OCI-LY3 (cell line): ENCODE results near the gene IFT43.

Source experiments
- H2AFZ ChIP-seq: fragments of 200-600, 300-600 bp; shearing (Covaris generic); 2 replicates; pipeline ENCODE4 v1.6.0; 2014; ENCODE audit warnings: antibody characterized with exemption, low read depth, low read length
- H3K27ac ChIP-seq: fragments of 200-600, 300-600 bp; sonication (generic); 2 replicates; pipeline ENCODE4 v1.5.1; 2014; ENCODE audit warnings: mild to moderate bottlenecking, low read length, moderate library complexity, mixed read lengths
- H3K27me3 ChIP-seq: fragments of 200-600, 300-600 bp; sonication (generic); 2 replicates; pipeline ENCODE4 v1.6.1; 2014; ENCODE audit warnings: low read depth, low read length, mixed read lengths
- H3K36me3 ChIP-seq: fragments of 200-600, 300-600 bp; sonication (generic); replicated peaks from 2 replicates; pipeline ENCODE3; 2014; ENCODE audit warnings: low read depth, low read length, mixed read lengths
- H3K4me1 ChIP-seq: fragments of 300-600, 200-600 bp; sonication (generic); 2 replicates; pipeline ENCODE4 v1.6.1; 2014; ENCODE audit warnings: low read length, mixed read lengths
- H3K4me2 ChIP-seq: fragments of 200-600, 300-600 bp; sonication (generic); 2 replicates; pipeline ENCODE4 v1.6.1; 2014; ENCODE audit warnings: low read length, mixed read lengths
- H3K4me3 ChIP-seq: fragments of 300-600, 200-600 bp; sonication (generic); 2 replicates; pipeline ENCODE4 v1.5.1; 2014; ENCODE audit warnings: antibody characterized with exemption, mild to moderate bottlenecking, low read length, moderate library complexity
- H3K79me2 ChIP-seq: fragments of 300-600, 200-600 bp; shearing (Covaris generic); 2 replicates; pipeline ENCODE4 v1.6.1; 2014; ENCODE audit warnings: mild to moderate bottlenecking, low read length, mixed read lengths
- H3K9ac ChIP-seq: fragments of 300-600, 200-600 bp; shearing (Covaris generic); 2 replicates; pipeline ENCODE4 v1.6.0; 2014; ENCODE audit warnings: mild to moderate bottlenecking, low read length, moderate library complexity
- H3K9me3 ChIP-seq: fragments of 200-600, 300-600 bp; shearing (Covaris generic); 2 replicates; pipeline ENCODE4 v1.6.1; 2014; ENCODE audit warnings: low read length, mixed read lengths; ENCODE audit not compliant: insufficient read depth
- H4K20me1 ChIP-seq: fragments of 200-600, 300-600 bp; sonication (generic); 2 replicates; pipeline ENCODE4 v1.6.1; 2016; ENCODE audit warnings: low read length, mixed read lengths; ENCODE audit not compliant: insufficient read depth
- CTCF ChIP-seq: fragments of 200-600, 300-600 bp; sonication (generic); IDR thresholded peaks from 2 replicates; pipeline ENCODE4 v1.5.1; 2014; ENCODE audit warnings: antibody characterized with exemption, low read length, low read depth
- EZH2phosphoT487 ChIP-seq: fragments of 200-600 bp; shearing (Covaris generic); IDR thresholded peaks from 2 replicates; pipeline ENCODE4 v1.6.1; 2018; ENCODE audit warnings: antibody characterized with exemption, mixed run types, low read depth

Gene IFT43

GRCh38 chr14:75987201-75987970 is 1.8 kb downstream of the IFT43 start:
- Histone ChIP-seq H3K79me2 (no peaks in the 10 kb centered on the region), H4K20me1 (no peaks in the 10 kb centered on the region), H3K27me3 (no peaks in the 10 kb centered on the region), H3K4me2 (no peak overlapping the region), H3K4me3 (no peak overlapping the region), H3K4me1 (peaks cover 12% of the 10 kb centered on the region; the same call in 1 of the 2 replicates), H3K27ac (no peak overlapping the region), H3K36me3 (no peaks in the 10 kb centered on the region), H2AFZ (no peak overlapping the region), H3K9me3 (no peaks in the 10 kb centered on the region), H3K9ac (no peak overlapping the region)
- no peak for TF ChIP-seq CTCF
- TF ChIP-seq EZH2phosphoT487, result no peak

- Histone ChIP-seq H3K9ac (no peak overlapping the region), H3K27me3 (no peaks in the 10 kb centered on the region), H3K79me2 (no peaks in the 10 kb centered on the region), H3K27ac (no peak overlapping the region), H2AFZ (no peak overlapping the region), H3K4me3 (no peak overlapping the region), H3K4me2 (no peak overlapping the region), H3K36me3 (no peaks in the 10 kb centered on the region), H4K20me1 (no peaks in the 10 kb centered on the region), H3K9me3 (no peaks in the 10 kb centered on the region), H3K4me1 (peaks cover 7% of the 10 kb centered on the region; the same call in 1 of the 2 replicates)
- TF ChIP-seq EZH2phosphoT487, result no peak
- no peak for TF ChIP-seq CTCF
Measured at GRCh38 chr14:75989134-75989533, 3.6 kb downstream of the IFT43 start.

- TF ChIP-seq EZH2phosphoT487 (no peak), CTCF (no peak)
- Histone ChIP-seq H3K9ac (no peak overlapping the region), H3K27me3 (no peaks in the 10 kb centered on the region)
Measured at GRCh38 chr14:75990297-75990696, 4.7 kb downstream of the IFT43 start.

GRCh38 chr14:75991753-75992152 is 6.2 kb downstream of the IFT43 start:
- H3K79me2 ChIP-seq, result no peaks in the 10 kb centered on the region
- no peak overlapping the region for H3K9ac ChIP-seq
- no peaks in the 10 kb centered on the region for H4K20me1 ChIP-seq
- H3K36me3 ChIP-seq, result no peaks in the 10 kb centered on the region
- H3K27me3 ChIP-seq, result no peaks in the 10 kb centered on the region
- no peaks in the 10 kb centered on the region for H3K9me3 ChIP-seq
- H3K4me2 ChIP-seq, result no peak overlapping the region
- no peak for TF ChIP-seq EZH2phosphoT487
- no peak for TF ChIP-seq CTCF
- H3K4me3 ChIP-seq, result no peak overlapping the region
- no peak overlapping the region for H2AFZ ChIP-seq
- no peak overlapping the region for H3K27ac ChIP-seq
- H3K4me1 ChIP-seq, result no peaks in the 10 kb centered on the region

More at GRCh38 chr14:75990297-75990696, 4.7 kb downstream of the IFT43 start:
- Histone ChIP-seq H3K9me3 (no peaks in the 10 kb centered on the region), H3K4me2 (no peak overlapping the region), H3K4me1 (peaks cover 4% of the 10 kb centered on the region; the same call in 1 of the 2 replicates), H3K79me2 (no peaks in the 10 kb centered on the region), H3K27ac (no peak overlapping the region), H2AFZ (no peak overlapping the region), H3K4me3 (no peak overlapping the region), H3K36me3 (no peaks in the 10 kb centered on the region), H4K20me1 (no peaks in the 10 kb centered on the region)
